Neural progenitor cell (in vitro differentiated cells): ENCODE data around the gene NRSN2.

Experiments used
- CTCF ChIP-seq: fragments of 200-600 bp; sonication (generic); IDR thresholded peaks from 2 replicates; pipeline ENCODE4 v1.5.1; 2017; ENCODE audit warnings: antibody characterized with exemption, mild to moderate bottlenecking
- EZH2 ChIP-seq: fragments of 200-600 bp; sonication (generic); IDR thresholded peaks from 2 replicates; pipeline ENCODE4 v1.6.1; 2017; ENCODE audit warnings: antibody characterized with exemption, mild to moderate bottlenecking, moderate library complexity

GRCh38 chr20:361561-361960 lies 14.7 kb downstream of the NRSN2 start:
- no peak for TF ChIP-seq CTCF
- no peak for TF ChIP-seq EZH2
